Activated effector memory CD4-positive, alpha-beta T cell treated with Interleukin-2 at 50 U/mL for 16 hours (primary cell): Measurements from ENCODE around the gene AIFM2.
A peak's percentile ranks its signal among the peaks of the same experiment; 100 is the strongest.
"Not testable (repeated sequence)": the region's sequence is repeated elsewhere in the genome, so short reads cannot be mapped to it uniquely, and the experiment has no call there.

Source experiments
- DNase-seq: peaks from one replicate; pipeline ENCODE4 v3.0.0-alpha.2; 2020

The AIFM2 gene

DNA sequence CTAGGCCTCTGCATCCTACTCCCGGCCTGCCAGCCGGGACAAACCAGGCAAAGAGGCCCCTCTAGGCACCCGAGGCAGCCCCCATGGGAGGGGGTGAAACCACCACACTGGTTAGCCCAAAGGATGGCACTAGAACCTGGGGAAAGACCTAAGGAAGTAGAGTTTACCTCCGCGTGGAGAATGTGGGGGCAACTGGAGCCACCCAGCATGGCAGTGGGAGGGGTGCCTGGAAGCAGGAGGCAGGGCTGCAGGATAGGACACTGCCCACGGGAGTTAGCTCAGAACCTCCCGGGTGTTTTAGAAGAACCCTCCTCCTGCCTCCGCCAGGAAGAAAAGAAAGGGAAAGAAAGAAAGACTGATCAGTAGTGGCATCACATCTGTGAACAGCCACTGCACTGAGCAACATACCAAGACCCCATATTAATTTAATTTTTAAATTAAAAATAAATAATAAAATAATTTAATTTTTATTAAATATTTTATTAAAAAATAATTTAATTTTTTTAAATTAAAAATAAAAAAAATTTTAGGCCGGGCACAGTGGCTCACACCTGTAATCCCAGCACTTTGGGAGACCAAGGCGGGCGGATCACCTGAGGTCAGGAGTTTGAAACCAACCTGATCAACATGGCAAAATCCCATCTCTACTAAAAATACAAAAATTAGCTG, 11.2 kb downstream of the AIFM2 start:
- no peak for DNase-seq

GRCh38 chr10:70120417-70120816, 12.2 kb downstream of the AIFM2 start:
- no peak for DNase-seq

DNA sequence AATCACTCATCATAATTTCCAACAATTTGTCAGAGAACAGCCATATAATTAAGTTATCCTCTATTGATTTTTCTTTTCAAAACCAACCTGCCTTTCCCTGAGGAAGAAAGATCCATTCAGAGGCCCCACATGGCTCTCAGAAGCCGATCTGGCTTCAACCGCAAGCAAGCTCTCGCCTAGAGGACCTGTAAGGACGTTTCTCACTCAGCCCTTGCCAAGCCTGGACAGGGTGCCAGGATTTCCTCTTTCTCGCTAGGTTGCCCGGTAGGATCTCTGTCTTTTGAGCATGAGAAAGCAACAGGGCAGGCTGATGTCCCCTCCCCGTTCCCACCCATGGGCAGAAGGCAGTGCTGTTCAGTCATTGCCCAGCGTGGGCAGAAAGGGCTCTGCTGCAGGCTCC, 13.0 kb downstream of the AIFM2 start:
- DNase-seq: no peak

- DNase-seq: no peak
Observed at GRCh38 chr10:70119197-70119596, 13.4 kb downstream of the AIFM2 start.

DNA sequence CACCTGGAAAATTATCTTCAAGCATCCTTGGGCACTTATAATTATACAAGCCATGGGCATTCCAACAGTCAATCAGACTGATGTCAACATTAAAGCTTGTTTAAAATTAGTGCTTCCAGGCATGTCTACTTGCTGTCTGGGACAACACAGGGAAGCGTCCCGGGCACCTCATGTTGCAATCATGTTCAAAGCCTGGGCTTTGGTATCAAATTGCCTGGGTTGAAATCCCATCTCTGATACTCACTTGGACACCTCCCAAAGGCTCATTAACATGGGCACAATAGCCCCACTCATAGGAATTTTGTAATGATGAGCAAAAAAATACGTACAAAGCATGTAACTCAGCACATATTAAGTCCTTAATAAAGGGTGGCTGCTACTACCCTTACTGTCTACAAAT, 14.4 kb downstream of the AIFM2 start:
- DNase-seq: no peak

- no peak for DNase-seq
Observed at GRCh38 chr10:70117646-70118045, 15.0 kb downstream of the AIFM2 start.

- DNase-seq: peak; percentile 37
Observed at GRCh38 chr10:70115948-70116682, 16.5 kb downstream of the AIFM2 start.

GRCh38 chr10:70114902-70115301, 17.7 kb downstream of the AIFM2 start:
- no peak for DNase-seq

GRCh38 chr10:70112071-70112470, 20.6 kb downstream of the AIFM2 start:
- no peak for DNase-seq

GRCh38 chr10:70111496-70111895, 21.1 kb downstream of the AIFM2 start:
- no peak for DNase-seq

DNA sequence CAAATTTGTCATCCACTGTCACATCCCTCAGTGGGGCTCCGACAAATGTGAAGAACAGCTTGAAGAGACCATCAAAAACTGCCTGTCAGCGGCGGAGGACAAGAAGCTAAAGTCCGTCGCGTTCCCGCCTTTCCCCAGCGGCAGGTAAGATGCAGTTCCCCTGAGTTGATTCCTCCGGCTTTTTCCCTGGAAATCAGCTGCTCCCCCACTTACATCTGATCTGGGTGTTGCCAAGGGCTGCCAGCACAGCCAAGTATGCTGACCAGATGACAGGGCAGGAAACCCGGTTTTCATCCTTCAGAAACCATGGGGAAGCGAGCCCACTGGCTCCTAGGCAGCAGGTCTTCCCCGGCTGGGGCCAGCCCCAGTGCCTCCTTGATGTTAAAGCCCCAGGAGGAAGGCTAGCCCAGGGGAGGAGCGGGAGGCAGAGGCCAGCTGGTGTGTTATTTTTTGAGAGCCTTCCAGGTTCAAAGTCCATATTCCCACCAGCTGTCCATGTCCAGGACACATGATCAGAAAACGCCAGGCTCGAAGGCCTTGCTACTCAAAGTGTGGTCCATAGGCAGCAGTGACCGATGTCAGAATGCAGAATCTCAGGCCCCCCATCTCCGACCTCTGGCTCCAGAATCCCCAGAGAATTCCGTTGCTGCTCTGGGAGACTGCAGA, 23.4 kb downstream of the AIFM2 start:
- no peak for DNase-seq

- no peak for DNase-seq
Observed at GRCh38 chr10:70106958-70107791, 25.4 kb downstream of the AIFM2 start.

- DNase-seq: no peak
Observed at GRCh38 chr10:70101668-70102067, 31.0 kb downstream of the AIFM2 start.

- DNase-seq: not testable (repeated sequence)
Observed at GRCh38 chr10:70101068-70101562, 31.5 kb downstream of the AIFM2 start.

- no peak for DNase-seq
Observed at GRCh38 chr10:70098271-70098670, 34.4 kb downstream of the AIFM2 start.

DNA sequence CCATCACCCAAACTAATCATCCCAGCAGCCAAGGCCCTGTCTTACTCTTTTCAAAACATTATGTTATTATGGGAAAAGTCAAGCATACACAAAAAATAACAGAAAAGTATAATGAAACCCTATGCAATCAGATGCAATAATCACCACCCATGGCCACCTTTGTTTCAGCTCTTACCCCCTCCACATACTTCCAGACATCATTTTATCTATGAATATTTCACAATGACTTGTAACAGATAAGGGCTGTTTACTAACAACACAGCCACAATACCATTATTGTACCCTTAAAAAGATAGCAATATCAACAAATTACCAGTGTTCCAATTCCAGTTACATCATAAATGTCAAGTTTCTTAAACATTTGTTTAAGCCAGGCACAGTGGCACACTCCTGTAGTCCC, 35.2 kb downstream of the AIFM2 start:
- no peak for DNase-seq

DNA sequence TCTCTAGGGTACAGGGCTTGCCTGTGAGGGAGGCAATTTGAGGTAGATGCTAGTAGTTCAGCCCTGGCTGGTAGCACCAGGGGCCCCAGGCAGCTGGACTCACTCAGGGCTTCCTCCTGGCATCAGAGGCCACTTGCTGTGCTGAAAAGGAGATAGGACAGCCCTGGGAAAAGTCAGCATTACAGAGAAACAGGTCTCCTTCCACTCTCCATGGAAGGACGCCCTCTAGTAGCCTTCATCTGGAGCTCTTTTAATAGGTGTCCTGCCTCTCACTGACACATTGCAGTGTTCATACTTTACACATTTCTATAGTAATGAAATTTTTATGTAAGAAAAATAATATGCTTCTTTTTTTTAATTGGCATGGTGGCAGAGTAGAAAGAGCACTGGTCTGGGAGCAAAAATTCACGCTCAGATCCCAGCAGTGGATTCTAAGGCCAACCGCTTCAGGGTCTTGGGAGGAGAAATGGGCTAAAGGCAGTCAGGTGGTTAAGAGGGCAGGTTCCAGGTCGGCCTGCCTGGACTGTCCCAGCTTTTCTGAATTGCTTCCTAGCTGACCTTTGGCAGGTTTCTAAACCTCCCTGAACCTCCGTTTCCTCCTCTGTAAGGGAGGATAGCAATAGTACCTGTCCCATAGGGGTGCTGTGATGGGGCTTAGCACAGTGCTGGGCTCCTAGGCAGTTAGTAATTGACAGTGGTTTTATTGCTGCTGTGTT, 35.8 kb downstream of the AIFM2 start:
- no peak for DNase-seq

DNA sequence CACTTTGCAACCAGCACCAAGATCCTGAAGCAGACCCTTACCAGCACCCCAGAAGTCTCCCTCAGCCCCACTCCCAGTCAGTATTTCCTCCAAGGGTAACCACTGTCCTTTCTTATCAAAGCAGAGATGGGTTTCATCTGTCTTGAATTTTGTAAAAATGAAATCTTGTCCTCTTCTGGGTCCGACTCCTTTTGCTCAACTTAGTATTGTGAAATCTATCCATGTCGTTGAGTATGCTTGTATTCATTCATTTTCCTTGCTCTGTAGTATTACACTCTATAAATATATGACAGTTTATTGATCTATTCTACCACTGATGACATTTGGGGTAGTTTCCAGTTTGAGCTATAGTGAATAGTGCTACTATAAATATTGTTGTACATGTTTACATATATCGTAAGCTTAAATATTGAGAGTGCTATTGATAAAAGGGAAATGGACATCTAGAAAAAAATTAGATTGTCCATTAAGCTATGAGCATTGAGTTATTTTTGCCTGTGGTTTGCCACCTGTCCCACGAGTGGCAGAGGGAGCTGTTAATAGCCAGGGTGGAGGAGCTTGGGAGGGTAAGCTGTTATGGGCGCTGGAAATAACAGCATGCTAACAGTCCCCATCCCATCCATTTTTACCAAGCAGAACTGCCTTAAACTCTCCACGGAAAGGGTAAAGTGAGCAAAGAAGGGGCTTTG, 36.5 kb downstream of the AIFM2 start:
- no peak for DNase-seq

DNA sequence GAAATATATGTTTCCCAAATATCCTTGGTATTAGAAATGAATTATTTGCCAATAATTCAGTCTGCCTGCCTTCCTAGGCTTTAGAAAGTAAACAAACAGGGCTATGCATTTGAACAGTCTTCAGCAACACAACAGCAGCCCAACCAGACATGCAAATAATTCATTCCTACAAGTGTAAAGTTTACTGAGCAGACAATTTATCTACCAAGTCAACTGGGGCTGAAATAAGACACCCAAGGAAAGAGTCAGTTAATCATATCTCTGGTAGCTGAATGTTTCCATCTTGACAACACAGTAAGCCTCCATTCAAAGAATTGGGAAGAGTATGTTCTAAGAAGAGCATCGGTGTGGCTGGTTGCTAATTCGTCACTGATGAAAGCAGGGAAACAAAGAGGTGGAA, 38.4 kb downstream of the AIFM2 start:
- no peak for DNase-seq

- DNase-seq: peak; percentile 5
Observed at GRCh38 chr10:70093335-70093944, 39.2 kb downstream of the AIFM2 start.

DNA sequence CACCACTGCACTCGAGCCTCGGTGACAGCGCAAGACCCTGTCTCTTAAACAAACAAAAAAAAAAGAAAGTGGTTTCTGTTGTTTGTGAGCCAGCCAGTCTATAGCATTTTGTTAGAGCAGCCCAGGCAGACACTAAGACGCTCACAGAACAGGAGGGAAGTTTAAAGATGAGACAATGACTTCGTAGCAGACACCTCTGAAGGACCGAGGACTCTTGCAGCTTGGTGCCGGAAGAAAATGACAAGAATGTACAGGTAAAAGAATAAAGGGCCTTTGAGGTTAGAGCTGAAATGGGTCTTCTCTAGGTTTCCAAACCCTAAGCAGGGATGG, 40.3 kb downstream of the AIFM2 start:
- no peak for DNase-seq
